Activated CD8-positive, alpha-beta memory T cell treated with anti-CD3 and anti-CD28 coated beads for 1 hour (primary cell): ENCODE data around the gene TMEM115.

Source experiments
- DNase-seq, 2 donors: peaks; one replicate each; pipeline ENCODE4 v3.0.0-alpha.2; 2020; ENCODE audit warnings: low read depth in 1 of 2; ENCODE audit errors: extremely low read depth in 1 of 2

The TMEM115 gene

GRCh38 chr3:50358911-50359759 lies at the start of gene TMEM115:
Gene TMEM115, minus strand, starts transcription at chr3:50359521. Its CDS starts 458 bp downstream, at chr3:50359063.
- peak; percentile 87 to 88 for DNase-seq

GRCh38 chr3:50408443-50408944 lies 49.2 kb upstream of the TMEM115 start:
- DNase-seq = no peak

- DNase-seq = no peak
Measured at GRCh38 chr3:50406487-50406886, 47.2 kb upstream of the TMEM115 start.

GRCh38 chr3:50405249-50405648 lies 45.9 kb upstream of the TMEM115 start:
- DNase-seq = no peak

GRCh38 chr3:50401978-50402595 lies 42.8 kb upstream of the TMEM115 start:
- DNase-seq = no peak

GRCh38 chr3:50396502-50396901 lies 37.2 kb upstream of the TMEM115 start:
- DNase-seq = no peak

- no peak for DNase-seq
Measured at GRCh38 chr3:50395070-50395860, 35.9 kb upstream of the TMEM115 start.

- DNase-seq = no peak
Measured at GRCh38 chr3:50393061-50393460, 33.7 kb upstream of the TMEM115 start.

- no peak for DNase-seq
Measured at GRCh38 chr3:50392101-50392715, 32.9 kb upstream of the TMEM115 start.

GRCh38 chr3:50390508-50391224 lies 31.3 kb upstream of the TMEM115 start:
- DNase-seq = no peak

- no peak for DNase-seq
Measured at GRCh38 chr3:50389414-50389767, 30.1 kb upstream of the TMEM115 start.

- DNase-seq = no peak
Measured at GRCh38 chr3:50388720-50389413, 29.5 kb upstream of the TMEM115 start.

GRCh38 chr3:50388016-50388719 lies 28.8 kb upstream of the TMEM115 start:
- DNase-seq = no peak

GRCh38 chr3:50385754-50386153 lies 26.4 kb upstream of the TMEM115 start:
- no peak for DNase-seq

GRCh38 chr3:50383750-50384149 lies 24.4 kb upstream of the TMEM115 start:
- no peak for DNase-seq

GRCh38 chr3:50382722-50383121 lies 23.4 kb upstream of the TMEM115 start:
- no peak for DNase-seq

GRCh38 chr3:50381383-50381782 lies 22.1 kb upstream of the TMEM115 start:
- no peak for DNase-seq

GRCh38 chr3:50380405-50381085 lies 21.2 kb upstream of the TMEM115 start:
- no peak for DNase-seq

- DNase-seq = no peak
Measured at GRCh38 chr3:50378757-50379156, 19.4 kb upstream of the TMEM115 start.
